IPS-18a (cell line): Measurements from ENCODE around the gene DLG2.

Source experiments
- H3K27ac ChIP-seq: one replicate; pipeline ENCODE4 v1.5.1; 2013; ENCODE audit warnings: low read length
- H3K27me3 ChIP-seq: one replicate; pipeline ENCODE4 v1.6.1; 2013; ENCODE audit warnings: mild to moderate bottlenecking, low read length; ENCODE audit not compliant: control insufficient read depth, insufficient read depth
- H3K36me3 ChIP-seq: one replicate; pipeline ENCODE4 v1.6.1; 2013; ENCODE audit warnings: low read depth, low read length; ENCODE audit not compliant: control insufficient read depth
- H3K4me1 ChIP-seq: one replicate; pipeline ENCODE4 v1.6.1; 2013; ENCODE audit warnings: low read depth, low read length; ENCODE audit not compliant: control insufficient read depth
- H3K4me3 ChIP-seq: one replicate; pipeline ENCODE4 v1.5.1; 2013; ENCODE audit warnings: low read length
- H3K9ac ChIP-seq: one replicate; pipeline ENCODE4 v1.6.1; 2013; ENCODE audit warnings: mild to moderate bottlenecking, low read length, moderate library complexity
- H3K9me3 ChIP-seq: one replicate; pipeline ENCODE4 v1.6.1; 2013; ENCODE audit warnings: low read depth, low read length; ENCODE audit not compliant: control insufficient read depth

The DLG2 gene

DNA sequence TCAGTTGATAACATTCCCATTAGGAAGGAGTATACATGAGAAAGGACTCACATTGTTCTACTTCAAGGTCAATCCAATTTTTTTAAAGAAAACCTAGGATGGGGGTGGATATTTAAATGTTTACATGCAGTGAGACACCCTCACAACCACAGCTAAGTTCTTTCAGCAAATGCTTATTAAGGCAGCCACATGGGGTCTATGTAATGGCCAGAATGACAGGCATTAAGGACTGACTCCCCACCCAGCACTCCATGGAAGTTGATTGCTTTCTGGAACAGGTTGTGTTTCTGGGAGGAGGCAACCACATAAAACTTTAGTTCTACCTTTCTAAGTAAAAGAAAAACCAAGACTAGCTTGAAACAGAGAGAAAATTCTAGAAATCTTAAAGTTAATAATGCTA lies 1678.9 kb downstream of the DLG2 start:
- Histone ChIP-seq H3K27me3 (no peaks in the 10 kb centered on the region), H3K4me3 (no peak overlapping the region), H3K9ac (no peak overlapping the region), H3K36me3 (no peaks in the 10 kb centered on the region), H3K4me1 (peaks cover 14% of the 10 kb centered on the region), H3K27ac (no peak overlapping the region), H3K9me3 (no peaks in the 10 kb centered on the region)

DNA sequence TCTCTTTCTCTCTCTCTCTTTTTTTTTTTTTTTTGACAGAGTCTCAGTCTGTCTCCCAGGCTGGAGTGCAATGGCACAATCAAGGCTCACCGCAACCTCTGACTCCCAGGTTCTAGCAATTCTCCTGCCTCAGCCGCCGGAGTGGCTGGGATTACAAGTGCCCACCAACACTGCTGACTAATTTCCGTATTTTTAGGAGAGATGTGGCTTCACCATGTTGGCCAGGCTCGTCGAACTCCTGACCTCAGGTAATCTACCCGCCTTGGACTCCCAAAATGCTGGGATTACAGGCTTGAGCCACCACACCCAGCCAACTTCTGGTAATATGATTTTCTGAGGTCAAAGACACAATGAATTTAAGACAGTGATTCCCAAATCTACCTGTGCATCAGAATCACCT lies 1681.2 kb downstream of the DLG2 start:
- H3K27me3 ChIP-seq: no peaks in the 10 kb centered on the region
- H3K9me3 ChIP-seq: no peaks in the 10 kb centered on the region
- no peaks in the 10 kb centered on the region for H3K36me3 ChIP-seq
- no peak overlapping the region for H3K9ac ChIP-seq
- no peak overlapping the region for H3K4me3 ChIP-seq
- peaks cover 14% of the 10 kb centered on the region for H3K4me1 ChIP-seq
- no peak overlapping the region for H3K27ac ChIP-seq

DNA sequence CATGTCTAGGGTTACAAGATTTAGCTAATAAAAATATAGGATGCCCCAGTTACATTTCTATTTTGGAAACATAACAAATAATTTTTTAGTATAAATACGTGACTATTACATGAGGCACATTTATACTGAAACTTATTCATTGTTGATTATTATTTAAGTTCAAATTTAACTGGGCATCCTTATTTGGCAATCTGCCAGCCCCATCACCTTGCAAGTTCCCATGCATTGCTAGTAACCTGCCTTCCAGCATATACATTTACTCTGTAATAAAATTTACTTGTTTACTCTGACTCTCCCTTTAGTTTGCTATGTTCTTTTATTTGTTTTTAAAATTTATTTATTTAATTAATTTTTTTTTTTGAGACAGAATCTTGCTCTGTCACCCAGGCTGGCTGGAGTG lies 1686.1 kb downstream of the DLG2 start:
- no peaks in the 10 kb centered on the region for H3K4me1 ChIP-seq
- no peaks in the 10 kb centered on the region for H3K9me3 ChIP-seq
- H3K36me3 ChIP-seq: no peaks in the 10 kb centered on the region
- H3K4me3 ChIP-seq: no peak overlapping the region
- no peaks in the 10 kb centered on the region for H3K27me3 ChIP-seq
- H3K9ac ChIP-seq: no peak overlapping the region
- no peak overlapping the region for H3K27ac ChIP-seq

DNA sequence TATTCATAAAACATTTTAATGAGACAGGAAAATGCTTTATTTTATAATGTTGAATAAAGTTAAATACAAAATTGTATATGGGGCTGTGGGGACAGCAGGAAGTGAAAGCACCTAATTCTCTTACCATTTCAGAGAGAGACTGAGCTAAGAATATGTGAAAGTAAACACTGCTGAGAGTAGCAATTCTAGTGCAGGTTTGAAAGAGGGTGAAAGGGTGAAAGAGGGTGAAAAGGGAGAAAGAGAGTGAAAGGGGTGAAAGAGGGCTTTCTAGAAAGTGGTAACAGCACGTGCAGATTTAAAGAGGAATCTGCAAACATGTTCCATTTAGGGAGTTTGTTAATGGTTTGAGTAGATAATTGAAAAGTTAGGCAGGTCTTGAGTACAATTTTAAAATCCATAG lies 1689.0 kb downstream of the DLG2 start:
- Histone ChIP-seq H3K4me3 (no peak overlapping the region), H3K9ac (no peak overlapping the region), H3K27me3 (no peaks in the 10 kb centered on the region), H3K4me1 (no peaks in the 10 kb centered on the region), H3K27ac (no peak overlapping the region), H3K9me3 (no peaks in the 10 kb centered on the region), H3K36me3 (no peaks in the 10 kb centered on the region)

DNA sequence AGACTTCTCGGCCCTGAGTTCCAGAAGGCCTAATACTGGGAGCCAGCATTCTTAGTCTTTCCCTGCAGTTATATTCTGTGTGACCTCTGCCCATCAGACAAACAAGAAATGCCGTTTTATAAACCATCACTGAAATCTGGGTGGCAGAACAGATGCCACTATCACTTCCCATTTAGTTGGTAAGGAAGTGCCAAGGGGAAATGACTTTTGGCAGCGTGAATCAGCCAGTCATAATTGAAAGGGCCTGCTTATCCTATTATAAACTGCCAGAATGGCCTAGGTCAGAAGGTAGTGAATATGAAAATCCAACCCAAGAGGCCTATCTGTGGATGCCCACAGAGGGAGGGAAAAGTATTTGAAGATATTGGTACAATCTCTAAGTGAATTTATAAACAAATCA lies 1694.1 kb downstream of the DLG2 start:
- no peak overlapping the region for H3K4me3 ChIP-seq
- H3K36me3 ChIP-seq: no peaks in the 10 kb centered on the region
- H3K4me1 ChIP-seq: no peaks in the 10 kb centered on the region
- no peak overlapping the region for H3K27ac ChIP-seq
- no peak overlapping the region for H3K9ac ChIP-seq
- no peaks in the 10 kb centered on the region for H3K9me3 ChIP-seq
- H3K27me3 ChIP-seq: no peaks in the 10 kb centered on the region

DNA sequence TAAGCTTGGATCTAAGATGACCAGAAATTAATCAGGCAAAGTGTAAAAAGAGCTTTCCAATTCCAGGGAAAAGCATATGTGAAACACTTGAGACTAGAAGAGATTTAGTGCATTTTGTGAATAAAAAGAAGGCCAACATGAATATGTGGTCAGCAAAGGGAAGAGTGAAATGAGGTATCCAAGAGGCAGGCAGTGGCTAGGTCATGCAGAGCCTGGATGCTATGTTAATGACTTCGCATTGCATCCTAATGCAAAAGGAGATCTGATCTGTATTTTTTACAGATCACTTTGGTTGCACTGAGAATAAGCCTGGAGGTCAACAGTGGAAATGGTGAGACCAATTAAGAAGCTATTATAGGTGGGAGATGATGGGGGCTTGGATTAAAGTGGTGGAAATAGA lies 1699.7 kb downstream of the DLG2 start:
- Histone ChIP-seq H3K9me3 (no peaks in the 10 kb centered on the region), H3K4me3 (no peak overlapping the region), H3K9ac (no peak overlapping the region), H3K27me3 (no peaks in the 10 kb centered on the region), H3K36me3 (no peaks in the 10 kb centered on the region), H3K4me1 (no peaks in the 10 kb centered on the region), H3K27ac (no peak overlapping the region)

DNA sequence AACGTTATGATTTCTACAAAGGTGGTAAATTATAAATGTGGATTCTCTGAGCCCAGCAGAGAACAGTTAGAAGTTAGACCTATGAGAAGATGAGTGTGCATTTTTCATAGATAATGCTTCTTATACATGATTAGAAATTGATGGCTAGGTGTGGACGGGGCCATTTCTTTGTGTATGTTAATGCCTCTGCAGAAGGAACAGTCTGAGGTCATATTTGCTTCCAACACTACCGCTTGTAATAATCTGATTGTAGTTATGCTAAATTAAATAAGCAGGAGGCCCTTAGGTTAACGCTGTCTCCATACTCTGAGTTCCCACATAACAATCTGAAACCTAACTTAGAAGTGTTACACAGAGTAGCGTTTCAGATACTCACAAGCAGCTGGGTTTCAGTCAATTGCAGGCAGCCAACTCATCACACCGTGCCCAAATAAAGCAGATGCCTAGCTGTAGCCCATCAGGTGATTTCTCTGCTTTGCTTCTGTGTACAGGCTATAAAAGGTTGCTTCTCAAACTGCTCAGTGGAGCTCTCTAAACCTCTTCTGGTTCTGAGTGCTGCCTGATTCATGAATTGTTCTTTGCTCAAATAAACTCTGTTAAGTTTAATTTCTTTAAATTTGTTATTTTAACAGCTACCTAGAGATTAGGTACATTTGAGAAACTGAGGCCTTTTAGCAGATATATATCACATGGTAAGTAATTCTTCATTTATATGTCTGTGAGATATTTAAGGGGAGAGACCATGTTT lies 1702.2 kb downstream of the DLG2 start:
- Histone ChIP-seq H3K9ac (no peak overlapping the region), H3K36me3 (no peaks in the 10 kb centered on the region), H3K4me3 (no peak overlapping the region), H3K4me1 (no peaks in the 10 kb centered on the region), H3K27me3 (no peaks in the 10 kb centered on the region), H3K9me3 (no peaks in the 10 kb centered on the region), H3K27ac (no peak overlapping the region)

DNA sequence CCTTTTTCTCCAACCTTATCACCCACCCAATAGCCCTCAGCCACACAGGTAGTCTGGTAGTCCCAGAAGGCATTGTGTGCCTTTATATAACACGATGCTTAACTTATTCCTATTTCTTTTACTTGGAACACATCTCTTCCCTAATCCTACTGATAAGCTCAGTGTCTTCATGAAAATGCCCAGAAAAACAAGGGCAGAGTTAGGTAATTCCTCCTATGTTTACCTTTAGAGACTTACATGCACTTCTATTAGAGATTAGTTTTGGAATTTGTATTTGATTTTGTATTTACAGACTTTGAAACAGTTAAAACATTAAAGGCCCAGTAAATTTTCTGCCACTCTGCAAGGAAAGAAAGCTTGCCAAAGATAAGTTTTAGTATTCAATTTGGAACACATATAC lies 1703.2 kb downstream of the DLG2 start:
- H3K27me3 ChIP-seq: no peaks in the 10 kb centered on the region
- no peak overlapping the region for H3K4me3 ChIP-seq
- H3K9ac ChIP-seq: no peak overlapping the region
- no peaks in the 10 kb centered on the region for H3K4me1 ChIP-seq
- no peaks in the 10 kb centered on the region for H3K9me3 ChIP-seq
- no peak overlapping the region for H3K27ac ChIP-seq
- no peaks in the 10 kb centered on the region for H3K36me3 ChIP-seq

DNA sequence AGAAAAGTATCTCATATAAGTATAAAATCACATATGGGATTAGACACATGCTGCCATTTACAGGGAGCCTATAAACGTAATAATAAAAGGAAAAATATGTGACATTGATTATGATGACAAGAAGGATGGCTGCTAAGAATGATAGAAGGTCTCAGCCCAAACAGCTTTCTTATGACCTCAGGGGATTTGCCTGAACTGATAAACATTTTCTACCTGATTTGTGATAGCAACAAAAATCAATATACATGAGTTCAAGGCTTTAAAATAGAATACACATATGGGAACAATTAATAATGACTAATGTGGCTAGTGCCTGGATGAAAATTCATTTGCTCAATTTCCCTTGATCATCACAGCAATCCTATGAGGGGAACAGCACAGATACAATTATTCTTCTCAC lies 1704.2 kb downstream of the DLG2 start:
- Histone ChIP-seq H3K27me3 (no peaks in the 10 kb centered on the region), H3K27ac (no peak overlapping the region), H3K9me3 (no peaks in the 10 kb centered on the region), H3K36me3 (no peaks in the 10 kb centered on the region), H3K4me3 (no peak overlapping the region), H3K9ac (no peak overlapping the region), H3K4me1 (no peaks in the 10 kb centered on the region)

DNA sequence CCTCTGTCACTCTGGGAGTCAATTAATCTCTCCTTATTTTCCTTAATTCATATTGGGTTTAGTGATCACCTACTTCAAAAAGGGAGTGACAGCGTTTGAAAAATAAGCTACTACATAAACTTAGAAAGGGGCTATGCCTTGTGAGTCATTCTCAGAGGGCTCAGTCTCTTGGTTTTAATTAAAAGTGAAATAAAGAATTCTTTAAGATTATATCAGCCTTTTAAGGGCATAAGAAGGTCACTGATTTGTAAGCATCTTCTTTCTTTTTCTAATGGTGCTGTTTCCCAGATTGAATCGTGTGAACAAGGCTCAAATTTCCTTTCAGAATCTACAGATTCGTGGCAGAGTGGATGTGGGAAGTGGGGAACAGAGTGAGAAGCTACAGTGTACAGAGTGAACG lies 1704.8 kb downstream of the DLG2 start:
- Histone ChIP-seq H3K9ac (no peak overlapping the region), H3K4me3 (no peak overlapping the region), H3K27ac (no peak overlapping the region), H3K9me3 (no peaks in the 10 kb centered on the region), H3K36me3 (no peaks in the 10 kb centered on the region), H3K27me3 (no peaks in the 10 kb centered on the region), H3K4me1 (no peaks in the 10 kb centered on the region)

DNA sequence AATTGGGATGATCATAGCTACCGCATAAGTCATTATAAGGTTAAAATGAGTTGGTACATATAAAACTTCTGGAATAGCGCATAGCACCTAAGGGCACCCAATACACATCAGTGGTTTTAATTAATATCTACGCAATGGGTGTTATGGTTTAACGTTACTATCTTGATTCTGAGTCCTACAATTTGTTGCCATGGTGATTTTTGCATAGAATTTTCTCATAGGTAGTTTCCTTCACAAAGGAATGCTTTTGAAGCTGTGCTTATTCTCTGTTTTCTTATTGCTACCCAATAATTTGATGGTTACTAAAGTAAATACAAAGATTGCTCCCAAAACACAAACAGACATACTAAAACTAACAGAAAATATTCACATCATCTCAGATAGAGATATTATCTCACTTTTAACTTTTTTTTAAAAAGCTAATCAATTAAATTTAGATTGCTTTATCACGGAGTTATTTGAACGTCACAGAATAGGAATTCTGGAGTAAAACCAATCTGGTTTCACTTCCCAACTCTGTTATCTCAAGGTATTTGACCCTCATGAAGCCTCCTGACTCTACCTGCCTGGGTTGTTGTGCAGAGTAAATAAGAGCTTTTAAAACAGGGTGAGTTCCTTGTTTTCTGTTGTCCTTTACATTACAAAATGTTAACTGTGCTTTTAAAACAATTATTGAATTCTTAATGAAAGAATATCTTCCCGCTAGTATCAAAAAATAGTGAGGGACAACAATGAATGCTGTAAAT lies 1705.5 kb downstream of the DLG2 start:
- Histone ChIP-seq H3K4me1 (no peaks in the 10 kb centered on the region), H3K27ac (no peak overlapping the region), H3K9ac (no peak overlapping the region), H3K4me3 (no peak overlapping the region), H3K27me3 (no peaks in the 10 kb centered on the region), H3K9me3 (no peaks in the 10 kb centered on the region), H3K36me3 (no peaks in the 10 kb centered on the region)

DNA sequence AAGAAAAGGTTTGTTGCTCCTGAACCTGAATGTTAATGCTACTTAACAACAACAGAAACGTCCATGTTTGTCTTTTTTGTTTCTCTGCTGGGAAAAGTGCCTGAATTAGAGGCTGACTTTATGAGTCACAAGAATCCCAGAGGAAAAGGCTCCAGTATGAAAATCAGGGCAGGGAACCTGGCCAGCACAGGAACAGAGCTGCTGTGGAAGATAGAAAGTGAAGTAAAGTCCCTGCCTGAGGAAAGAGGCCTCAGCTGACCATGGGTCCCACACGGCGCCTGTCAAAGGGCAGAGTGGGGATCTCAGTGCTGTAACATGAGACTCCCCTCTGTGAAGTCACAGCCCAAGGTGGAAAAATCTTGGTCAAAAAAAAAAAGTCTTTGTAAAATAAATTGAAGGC lies 1708.7 kb downstream of the DLG2 start:
- no peaks in the 10 kb centered on the region for H3K9me3 ChIP-seq
- H3K27ac ChIP-seq: no peak overlapping the region
- H3K4me1 ChIP-seq: no peaks in the 10 kb centered on the region
- no peaks in the 10 kb centered on the region for H3K27me3 ChIP-seq
- H3K4me3 ChIP-seq: no peak overlapping the region
- H3K9ac ChIP-seq: no peak overlapping the region
- H3K36me3 ChIP-seq: no peaks in the 10 kb centered on the region
